Bronchial epithelial cell (primary cell): Measurements from ENCODE around the gene HSD17B12. TPM values are rescaled to one million over a fixed set of nuclear protein-coding genes. Genes with fewer than 3 reads are reported as not detected.

Experiments
- DNase-seq: peaks from one replicate; pipeline ENCODE4 v3.0.0-alpha.2; 2010; ENCODE audit warnings: low read depth
- FAIRE-seq: peaks from 2 replicates; lab custom pipeline; 2011; peaks lifted over from hg19 to GRCh38; lab: Jason Lieb, UNC
- H3K27me3 ChIP-seq: 2 replicates; pipeline ENCODE4 v1.5.1; 2011; ENCODE audit warnings: low read length; ENCODE audit not compliant: control insufficient read depth, insufficient read depth
- H3K36me3 ChIP-seq: 2 replicates; pipeline ENCODE4 v1.5.1; 2011; ENCODE audit warnings: low read length; ENCODE audit not compliant: control insufficient read depth, insufficient read depth
- H3K4me3 ChIP-seq: 2 replicates; pipeline ENCODE4 v1.5.1; 2011; ENCODE audit warnings: mild to moderate bottlenecking, low read depth, low read length, control low read depth
- CTCF ChIP-seq: IDR thresholded peaks from 2 replicates; pipeline ENCODE4 v1.5.1; 2011; ENCODE audit warnings: mild to moderate bottlenecking, moderate library complexity, low read length, control low read depth, inconsistent platforms; ENCODE audit not compliant: insufficient read depth, severe bottlenecking
- total RNA-seq: library from RNA; depleted of rRNA; stranded (reverse); fragments of >200 nt; gene quantifications from 2 replicates; pipeline ENCODE4 v1.2.1, GENCODE V29; 2014

HSD17B12 gene
- total RNA-seq, 1 donor from 2014 or later = 103 TPM

- no peak for DNase-seq
- FAIRE-seq = no peak
- H3K36me3 ChIP-seq = no peaks in the 10 kb centered on the region
- no peaks in the 10 kb centered on the region for H3K27me3 ChIP-seq
- TF ChIP-seq CTCF = no peak
- H3K4me3 ChIP-seq = no peak overlapping the region
Observed at GRCh38 chr11:43779306-43779705, 98.8 kb downstream of the HSD17B12 start.

DNA sequence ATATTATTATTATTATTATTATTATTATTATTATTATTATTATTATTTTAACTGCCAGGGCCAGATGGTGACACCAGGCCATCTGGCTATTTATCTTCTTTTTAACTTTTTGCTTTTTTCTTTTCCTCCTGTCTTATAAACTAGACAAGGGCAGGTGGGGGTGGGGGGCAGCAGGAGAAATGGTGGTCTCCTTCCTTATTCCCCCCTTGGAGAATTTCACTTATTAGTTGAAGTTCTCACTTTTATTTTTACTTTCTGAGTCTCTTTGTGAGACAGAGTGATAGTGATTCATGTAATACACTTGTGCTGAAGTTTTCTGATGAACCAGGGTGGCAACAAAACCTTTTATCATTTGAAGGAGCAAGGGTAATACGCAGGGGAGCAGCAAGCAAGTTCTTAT, 103.8 kb downstream of the HSD17B12 start:
- no peak for DNase-seq
- H3K27me3 ChIP-seq = no peaks in the 10 kb centered on the region
- no peak overlapping the region for H3K4me3 ChIP-seq
- H3K36me3 ChIP-seq = no peaks in the 10 kb centered on the region
- FAIRE-seq = no peak
- TF ChIP-seq CTCF = no peak

DNA sequence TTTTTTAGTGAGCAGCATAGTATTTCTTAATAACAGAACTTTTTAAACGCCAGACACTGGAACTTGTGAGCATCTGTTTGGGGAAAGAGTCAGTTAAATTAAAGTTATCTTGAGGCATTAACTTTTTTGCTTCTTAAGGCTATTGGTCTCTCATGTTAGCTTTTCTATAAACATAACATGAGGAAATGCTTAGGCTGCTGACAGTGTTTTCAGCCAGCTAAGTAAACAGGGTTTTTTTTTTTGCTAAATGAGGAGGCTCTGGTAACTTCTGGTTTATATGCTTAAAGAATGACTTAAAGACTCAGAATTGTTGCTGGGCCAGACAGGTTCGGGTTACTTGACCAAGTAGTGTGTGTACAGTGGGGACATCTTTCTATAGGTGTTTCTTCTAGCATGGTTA, 104.3 kb downstream of the HSD17B12 start:
- no peaks in the 10 kb centered on the region for H3K36me3 ChIP-seq
- FAIRE-seq (no peak), DNase-seq (no peak)
- no peaks in the 10 kb centered on the region for H3K27me3 ChIP-seq
- H3K4me3 ChIP-seq = no peak overlapping the region
- TF ChIP-seq CTCF = no peak

- no peak for TF ChIP-seq CTCF
- FAIRE-seq (no peak), DNase-seq (no peak)
- H3K27me3 ChIP-seq = no peaks in the 10 kb centered on the region
- H3K36me3 ChIP-seq = no peaks in the 10 kb centered on the region
- no peak overlapping the region for H3K4me3 ChIP-seq
Observed at GRCh38 chr11:43785318-43785717, 104.8 kb downstream of the HSD17B12 start.

DNA sequence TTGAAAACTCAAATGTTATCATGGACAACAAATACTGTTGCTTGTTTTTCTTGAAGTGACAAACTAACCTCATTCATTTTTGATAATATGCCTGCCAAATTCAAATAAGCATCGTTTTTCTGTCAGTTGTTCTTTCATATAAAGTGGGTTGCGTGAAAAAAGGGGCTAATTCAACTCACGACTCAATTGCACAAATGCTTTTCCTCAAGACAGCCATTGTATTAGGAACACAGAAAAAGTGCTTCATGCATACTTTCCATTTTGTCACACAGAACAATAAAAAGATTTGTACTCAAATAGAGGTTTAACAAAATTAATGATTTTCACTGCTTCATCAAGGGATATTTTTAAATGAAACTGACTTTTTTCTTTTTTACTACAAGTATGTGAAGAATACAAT, 105.5 kb downstream of the HSD17B12 start:
- DNase-seq (no peak), FAIRE-seq (no peak)
- Histone ChIP-seq H3K36me3 (no peaks in the 10 kb centered on the region), H3K27me3 (no peaks in the 10 kb centered on the region), H3K4me3 (no peak overlapping the region)
- no peak for TF ChIP-seq CTCF

DNA sequence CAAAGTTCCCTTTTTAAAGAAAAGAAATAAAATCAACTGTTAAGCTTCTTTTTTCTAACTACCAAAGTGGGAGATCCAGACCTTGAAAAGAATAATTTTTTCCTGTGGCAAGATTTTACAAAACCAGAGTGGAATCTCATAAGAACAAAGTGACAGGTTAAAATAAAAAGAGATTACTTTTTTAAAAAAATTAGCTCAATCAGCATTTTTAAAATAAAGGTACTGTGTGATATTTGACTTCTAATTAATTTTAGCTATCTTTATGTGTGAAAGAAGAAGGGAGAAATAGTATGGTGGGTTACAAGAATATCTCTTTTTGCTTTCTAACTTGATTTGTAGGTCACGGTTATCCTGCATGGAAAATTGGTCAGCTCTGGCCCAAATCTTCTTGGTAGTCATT, 107.3 kb downstream of the HSD17B12 start:
- DNase-seq (no peak), FAIRE-seq (no peak)
- no peaks in the 10 kb centered on the region for H3K36me3 ChIP-seq
- TF ChIP-seq CTCF = no peak
- H3K27me3 ChIP-seq = no peaks in the 10 kb centered on the region
- H3K4me3 ChIP-seq = no peak overlapping the region
